ENCODE data around the gene TGIF1.

GRCh38 chr18:3405713-3406112 is 44.3 kb upstream of the TGIF1 start:
- TF ChIP-seq CEBPB (IDR thresholded peaks at IDR 0.05) (no peak), MAX (IDR thresholded peaks at IDR 0.05) (no peak), CREB1 (IDR thresholded peaks at IDR 0.05; ENCODE audit: low read depth) (no peak), YY1 (IDR thresholded peaks at IDR 0.05; ENCODE audit: low read depth) (no peak), TEAD4 (IDR thresholded peaks at IDR 0.05) (no peak), TAF1 (IDR thresholded peaks at IDR 0.05; ENCODE audit: low read depth) (no peak), REST (IDR thresholded peaks at IDR 0.05; ENCODE audit: low read depth) (no peak), EP300 (IDR thresholded peaks at IDR 0.05; ENCODE audit: borderline replicate concordance) (no peak)
